Suppressor macrophage treated with lipopolysaccharide for 4 hours (primary cell): ENCODE results near the gene RPS24.
A peak's percentile ranks its signal among the peaks of the same experiment; 100 is the strongest.
"Not testable (repeated sequence)": the region's sequence is repeated elsewhere in the genome, so short reads cannot be mapped to it uniquely, and the experiment has no call there.

ENCODE experiments used
- DNase-seq: peaks from one replicate; pipeline ENCODE4 v3.0.0-alpha.2; 2020

The RPS24 gene

GRCh38 chr10:78033637-78034470 is at the start of gene RPS24:
TSS of gene RPS24 (plus strand) at chr10:78033863. CDS start at chr10:78033902, 39 bp downstream.
- peak; percentile 98 for DNase-seq

- no peak for DNase-seq
These were observed 48.7 kb upstream of the RPS24 start for GRCh38 chr10:77984986-77985385.

- DNase-seq: no peak
These were observed 45.9 kb upstream of the RPS24 start for GRCh38 chr10:77987671-77988255.

- DNase-seq: peak; percentile 18
These were observed 44.5 kb upstream of the RPS24 start for GRCh38 chr10:77989081-77989724.

- DNase-seq: no peak
These were observed 40.0 kb upstream of the RPS24 start for GRCh38 chr10:77993620-77994019.

GRCh38 chr10:77998780-77999179 is 34.9 kb upstream of the RPS24 start:
- DNase-seq: not testable (repeated sequence)

- no peak for DNase-seq
These were observed 33.5 kb upstream of the RPS24 start for GRCh38 chr10:78000206-78000605.

GRCh38 chr10:78000956-78001472 is 32.6 kb upstream of the RPS24 start:
- no peak for DNase-seq

GRCh38 chr10:78002541-78003288 is 30.9 kb upstream of the RPS24 start:
- no peak for DNase-seq

- DNase-seq: no peak
These were observed 29.2 kb upstream of the RPS24 start for GRCh38 chr10:78004215-78005026.

GRCh38 chr10:78007172-78007571 is 26.5 kb upstream of the RPS24 start:
- no peak for DNase-seq

GRCh38 chr10:78009662-78010061 is 24.0 kb upstream of the RPS24 start:
- no peak for DNase-seq

GRCh38 chr10:78010278-78010677 is 23.4 kb upstream of the RPS24 start:
- no peak for DNase-seq

GRCh38 chr10:78011065-78011464 is 22.6 kb upstream of the RPS24 start:
- DNase-seq: no peak

- DNase-seq: no peak
These were observed 20.1 kb upstream of the RPS24 start for GRCh38 chr10:78013564-78013963.

GRCh38 chr10:78015546-78015945 is 18.1 kb upstream of the RPS24 start:
- DNase-seq: no peak

GRCh38 chr10:78017856-78018255 is 15.8 kb upstream of the RPS24 start:
- DNase-seq: no peak

- DNase-seq: no peak
These were observed 14.4 kb upstream of the RPS24 start for GRCh38 chr10:78019264-78019663.

- no peak for DNase-seq
These were observed 12.5 kb upstream of the RPS24 start for GRCh38 chr10:78021201-78021600.

GRCh38 chr10:78023741-78024140 is 9.9 kb upstream of the RPS24 start:
- DNase-seq: no peak

GRCh38 chr10:78025685-78026364 is 7.8 kb upstream of the RPS24 start:
- DNase-seq: no peak
